ENCODE measurements around the gene PLXNA4. TPM values are rescaled to one million over a fixed set of nuclear protein-coding genes. Genes with fewer than 3 reads are reported as not detected.

PLXNA4 gene
- total and polyA plus RNA-seq, 2 experiments from 2014 or later = 0.08 to 0.80 TPM

DNA sequence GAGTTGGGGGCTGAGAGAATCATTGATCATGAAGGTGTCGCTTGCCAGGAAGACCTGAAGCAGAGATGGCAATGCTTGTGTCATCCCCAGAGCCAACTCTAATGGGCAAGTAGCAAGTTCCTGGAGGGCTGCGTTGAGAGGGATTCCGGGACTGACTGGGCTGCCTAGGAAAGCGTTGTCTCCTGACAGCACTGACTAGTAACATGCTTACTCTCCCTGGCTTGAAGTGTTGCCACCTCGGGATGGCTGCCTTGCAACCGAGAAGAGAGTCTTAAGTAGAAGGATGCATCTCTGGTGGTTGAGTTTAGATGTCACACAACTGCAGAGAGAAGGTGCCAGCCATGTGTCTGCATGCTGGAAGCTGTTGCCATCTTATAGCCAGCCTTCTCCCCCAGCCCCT is 453.4 kb downstream of the PLXNA4 start:
- DNase-seq (ENCODE audit: low spot score) (no peak), ATAC-seq (no peak)
- Histone ChIP-seq H3K27ac (ENCODE audit: low read depth) (no peak overlapping the region), H3K79me2 (replicated peaks; ENCODE audit: insufficient read depth) (no peaks in the 10 kb centered on the region), H3F3A (replicated peaks; ENCODE audit: low read depth) (no peaks in the 10 kb centered on the region), H4K20me1 (replicated peaks; ENCODE audit: insufficient read depth) (no peaks in the 10 kb centered on the region), H3K4me3 (no peak overlapping the region), H3K4me2 (no peak overlapping the region), H3K4me1 (ENCODE audit: insufficient read depth) (no peaks in the 10 kb centered on the region), H2AFZ (no peak overlapping the region), H3K27me3 (ENCODE audit: insufficient read depth) (no peaks in the 10 kb centered on the region), H3K36me3 (ENCODE audit: insufficient read depth) (no peaks in the 10 kb centered on the region), H3K9me2 (ENCODE audit: insufficient read depth) (peaks cover 3% of the 10 kb centered on the region; the same call in 1 of the 2 replicates)
- Mint-ChIP-seq H3K9me3 (peaks cover 13% of the 10 kb centered on the region), H3K27ac (no peak overlapping the region), H3K27me3 (ENCODE audit: insufficient read depth, low read depth, poor library complexity) (peaks cover 5% of the 10 kb centered on the region), H3K36me3 (ENCODE audit: low read depth) (peaks cover 7% of the 10 kb centered on the region; the same call in 2 of the 3 replicates), H3K4me1 (peaks cover 17% of the 10 kb centered on the region), H3K4me3 (no peak overlapping the region)
- TF ChIP-seq POLR2AphosphoS5 (IDR thresholded peaks at IDR 0.05; ENCODE audit: low read depth) = no peak
- TF ChIP-seq CTCF (conservative IDR thresholded peaks at IDR 0.05; ENCODE audit: low read depth in 2 of 2) = no peak
- no peak for TF ChIP-seq STAT1 (IDR thresholded peaks at IDR 0.05; ENCODE audit: unreplicated experiment)
- TF ChIP-seq, protein P1, sequence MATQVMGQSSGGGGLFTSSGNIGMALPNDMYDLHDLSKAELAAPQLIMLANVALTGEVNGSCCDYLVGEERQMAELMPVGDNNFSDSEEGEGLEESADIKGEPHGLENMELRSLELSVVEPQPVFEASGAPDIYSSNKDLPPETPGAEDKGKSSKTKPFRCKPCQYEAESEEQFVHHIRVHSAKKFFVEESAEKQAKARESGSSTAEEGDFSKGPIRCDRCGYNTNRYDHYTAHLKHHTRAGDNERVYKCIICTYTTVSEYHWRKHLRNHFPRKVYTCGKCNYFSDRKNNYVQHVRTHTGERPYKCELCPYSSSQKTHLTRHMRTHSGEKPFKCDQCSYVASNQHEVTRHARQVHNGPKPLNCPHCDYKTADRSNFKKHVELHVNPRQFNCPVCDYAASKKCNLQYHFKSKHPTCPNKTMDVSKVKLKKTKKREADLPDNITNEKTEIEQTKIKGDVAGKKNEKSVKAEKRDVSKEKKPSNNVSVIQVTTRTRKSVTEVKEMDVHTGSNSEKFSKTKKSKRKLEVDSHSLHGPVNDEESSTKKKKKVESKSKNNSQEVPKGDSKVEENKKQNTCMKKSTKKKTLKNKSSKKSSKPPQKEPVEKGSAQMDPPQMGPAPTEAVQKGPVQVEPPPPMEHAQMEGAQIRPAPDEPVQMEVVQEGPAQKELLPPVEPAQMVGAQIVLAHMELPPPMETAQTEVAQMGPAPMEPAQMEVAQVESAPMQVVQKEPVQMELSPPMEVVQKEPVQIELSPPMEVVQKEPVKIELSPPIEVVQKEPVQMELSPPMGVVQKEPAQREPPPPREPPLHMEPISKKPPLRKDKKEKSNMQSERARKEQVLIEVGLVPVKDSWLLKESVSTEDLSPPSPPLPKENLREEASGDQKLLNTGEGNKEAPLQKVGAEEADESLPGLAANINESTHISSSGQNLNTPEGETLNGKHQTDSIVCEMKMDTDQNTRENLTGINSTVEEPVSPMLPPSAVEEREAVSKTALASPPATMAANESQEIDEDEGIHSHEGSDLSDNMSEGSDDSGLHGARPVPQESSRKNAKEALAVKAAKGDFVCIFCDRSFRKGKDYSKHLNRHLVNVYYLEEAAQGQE (IDR thresholded peaks at IDR 0.05; ENCODE audit: unreplicated experiment) = no peak
- TF ChIP-seq, protein P2, sequence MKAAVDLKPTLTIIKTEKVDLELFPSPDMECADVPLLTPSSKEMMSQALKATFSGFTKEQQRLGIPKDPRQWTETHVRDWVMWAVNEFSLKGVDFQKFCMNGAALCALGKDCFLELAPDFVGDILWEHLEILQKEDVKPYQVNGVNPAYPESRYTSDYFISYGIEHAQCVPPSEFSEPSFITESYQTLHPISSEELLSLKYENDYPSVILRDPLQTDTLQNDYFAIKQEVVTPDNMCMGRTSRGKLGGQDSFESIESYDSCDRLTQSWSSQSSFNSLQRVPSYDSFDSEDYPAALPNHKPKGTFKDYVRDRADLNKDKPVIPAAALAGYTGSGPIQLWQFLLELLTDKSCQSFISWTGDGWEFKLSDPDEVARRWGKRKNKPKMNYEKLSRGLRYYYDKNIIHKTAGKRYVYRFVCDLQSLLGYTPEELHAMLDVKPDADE (IDR thresholded peaks at IDR 0.05) = no peak
- no peak for TF ChIP-seq ZNF114 (CRISPR knock-in tag; IDR thresholded peaks at IDR 0.05)
- TF ChIP-seq EZH2 (IDR thresholded peaks at IDR 0.05; ENCODE audit: low read depth, unreplicated experiment) = no peak
- TF ChIP-seq NANOG (IDR thresholded peaks at IDR 0.05; ENCODE audit: borderline replicate concordance) = no peak
- TF ChIP-seq ZNF462 (CRISPR knock-in tag; IDR thresholded peaks at IDR 0.05) = no peak
- no peak for TF ChIP-seq ZNF331 (CRISPR knock-in tag; IDR thresholded peaks at IDR 0.05; ENCODE audit: low read depth)
- TF ChIP-seq JUNB (IDR thresholded peaks at IDR 0.05; ENCODE audit: unreplicated experiment) = no peak

Data from GM23338 (cell line).